B cell (primary cell): ENCODE data around the gene ZNF429. TPM values are rescaled to one million over a fixed set of nuclear protein-coding genes. Genes with fewer than 3 reads are reported as not detected.
A peak's percentile ranks its signal among the peaks of the same experiment; 100 is the strongest.

Experiments used
- ATAC-seq: fragments of 200-7000 bp; cut with Tn5 transposase; one replicate; pipeline ENCODE4 v1.10.0; 2021; ENCODE audit warnings: low read depth, mild to moderate bottlenecking, moderate number of reproducible peaks, moderate library complexity
- CTCF ChIA-PET: fragments of 350-600 bp; sonication (Branson Sonifier 250); formaldehyde crosslinking; loops from one replicate; lab custom pipeline; 2021; ENCODE audit warnings: antibody characterized with exemption, inconsistent platforms; lab: Charles Lee
- POLR2A ChIA-PET: fragments of 350-600 bp; sonication (Branson Sonifier 250); formaldehyde crosslinking; loops from one replicate; lab custom pipeline; 2021; ENCODE audit warnings: antibody characterized with exemption; lab: Charles Lee
- DNase-seq: peaks from one replicate; pipeline ENCODE4 v3.0.0; 2013
- H2AFZ ChIP-seq: 2 replicates; pipeline ENCODE4 v1.6.1; 2012; ENCODE audit warnings: mild to moderate bottlenecking, low read depth, low read length; ENCODE audit not compliant: insufficient read depth, poor library complexity, severe bottlenecking
- H3K27ac ChIP-seq, 2 donors: 1 replicate in 1 of 2; 2 replicates in 1 of 2; pipeline ENCODE4 v1.5.1; 2012 to 2013; ENCODE audit warnings: low read length in 2 of 2, mild to moderate bottlenecking in 2 of 2, moderate library complexity in 1 of 2
- H3K27me3 ChIP-seq, 4 experiments: fragments of 200-600 bp in 1 of 4; sonication (generic) in 1 of 4; replicated peaks in 1 of 4; 1 replicate in 2 of 4; 2 replicates in 2 of 4; pipeline versions ENCODE4 v1.6.1 to v1.7.0; 2013 to 2016; ENCODE audit warnings: low read length in 3 of 4, mild to moderate bottlenecking in 2 of 4, mixed read lengths in 1 of 4, moderate library complexity in 1 of 4; ENCODE audit not compliant: insufficient read depth in 4 of 4, control insufficient read depth in 3 of 4; ENCODE audit errors: control extremely low read depth in 1 of 4
- H3K36me3 ChIP-seq, 2 experiments: replicated peaks in 1 of 2; 1 replicate in 1 of 2; 2 replicates in 1 of 2; pipeline versions ENCODE4 v1.6.1 to v1.7.1; 2013; ENCODE audit warnings: low read length in 1 of 2; ENCODE audit not compliant: insufficient read depth in 2 of 2, control insufficient read depth in 1 of 2; ENCODE audit errors: control extremely low read depth in 1 of 2, extremely low read depth in 1 of 2
- H3K4me1 ChIP-seq, 2 donors: fragments of 200-600 bp in 1 of 2; sonication (generic) in 1 of 2; 1 replicate in 1 of 2; 2 replicates in 1 of 2; pipeline versions ENCODE4 v1.5.1 to v1.6.1; 2013 to 2017; ENCODE audit warnings: low read length in 2 of 2; ENCODE audit not compliant: control insufficient read depth in 2 of 2, insufficient read depth in 2 of 2
- H3K4me2 ChIP-seq: replicated peaks from 2 replicates; pipeline ENCODE3; 2012; ENCODE audit warnings: mild to moderate bottlenecking, low read depth, low read length; ENCODE audit not compliant: poor library complexity, severe bottlenecking
- H3K4me3 ChIP-seq, 5 experiments: fragments of 200-600 bp in 1 of 5; sonication (generic) in 1 of 5; 1 replicate in 3 of 5; 2 replicates in 2 of 5; pipeline versions ENCODE4 v1.5.1 to v1.7.0; 2011 to 2016; ENCODE audit warnings: low read length in 4 of 5, mild to moderate bottlenecking in 4 of 5, low read depth in 2 of 5, control low read depth in 1 of 5, moderate library complexity in 1 of 5; ENCODE audit not compliant: insufficient read depth in 1 of 5; ENCODE audit errors: control extremely low read depth in 1 of 5, extremely low read depth in 1 of 5
- H3K79me2 ChIP-seq: fragments of 200-600 bp; sonication (generic); one replicate; pipeline ENCODE4 v1.6.0; 2016; ENCODE audit warnings: low read length; ENCODE audit not compliant: control insufficient read depth, insufficient read depth
- H3K9ac ChIP-seq: fragments of 200-600 bp; sonication (generic); 2 replicates; pipeline ENCODE4 v1.6.1; 2017; ENCODE audit warnings: mild to moderate bottlenecking, low read length, moderate library complexity
- H3K9me3 ChIP-seq, 3 donors: one replicate each; pipeline versions ENCODE4 v1.6.1 to v1.7.1; 2013; ENCODE audit warnings: low read length in 2 of 3; ENCODE audit not compliant: control insufficient read depth in 2 of 3, insufficient read depth in 1 of 3; ENCODE audit errors: control extremely low read depth in 1 of 3
- H4K20me1 ChIP-seq: 2 replicates; pipeline ENCODE4 v1.6.0; 2012; ENCODE audit warnings: mild to moderate bottlenecking, low read length; ENCODE audit not compliant: insufficient read depth, control insufficient read depth, poor library complexity, severe bottlenecking
- H3K27ac Mint-ChIP-seq: one replicate; pipeline ENCODE4 v1.8.0; 2021; ENCODE audit warnings: mixed read lengths
- H3K27me3 Mint-ChIP-seq: one replicate; pipeline ENCODE4 v1.8.0; 2021; ENCODE audit warnings: mixed read lengths
- H3K4me1 Mint-ChIP-seq: one replicate; pipeline ENCODE4 v1.8.0; 2021; ENCODE audit warnings: mixed read lengths
- H3K4me3 Mint-ChIP-seq: one replicate; pipeline ENCODE4 v1.8.0; 2021; ENCODE audit warnings: mixed read lengths
- H3K9me3 Mint-ChIP-seq: one replicate; pipeline ENCODE4 v1.8.0; 2022; ENCODE audit warnings: mixed read lengths; ENCODE audit not compliant: insufficient read depth
- EZH2 ChIP-seq: IDR thresholded peaks from 2 replicates; pipeline ENCODE4 v1.6.1; 2012; ENCODE audit warnings: borderline replicate concordance, low read depth, mild to moderate bottlenecking, moderate library complexity, low read length; ENCODE audit not compliant: insufficient read depth, poor library complexity, severe bottlenecking
- WGBS: methylation state at CpG from one replicate; pipeline ENCODE4 v1.1.5; 2013; ENCODE audit warnings: missing lambda C conversion rate; ENCODE audit not compliant: insufficient coverage; 5-methylcytosine and 5-hydroxymethylcytosine counted together
- intact Hi-C: fragments of 100-400 bp; cut with micrococcal nuclease; formaldehyde crosslinking; loops from one replicate; pipeline ENCODE4 v1.10.0; 2022
- polyA plus RNA-seq: library from polyadenylated mRNA; depleted of rRNA; stranded (reverse); fragments of >200 nt; gene quantifications from 2 replicates; pipeline ENCODE4 v1.2.3, GENCODE V29; 2012
- total RNA-seq, 2 donors: library from RNA; stranded (reverse); fragments of 120-200 nt in 1 of 2; gene quantifications; 1 replicate in 1 of 2; 2 replicates in 1 of 2; pipeline versions ENCODE4 v1.2.3 to v1.2.4, GENCODE V29; 2013 to 2022
- TF ChIP-seq, protein P1 (sequence below): fragments of 200-600 bp; IDR thresholded peaks from one replicate; pipeline ENCODE4 v1.8.0; 2022; ENCODE audit warnings: antibody characterized with exemption, mild to moderate bottlenecking

ZNF429 gene
- total and polyA plus RNA-seq, 2 donors (not counting 1 experiment from before 2014, with no cell fraction given) = 15.8 to 23.2 TPM

DNA sequence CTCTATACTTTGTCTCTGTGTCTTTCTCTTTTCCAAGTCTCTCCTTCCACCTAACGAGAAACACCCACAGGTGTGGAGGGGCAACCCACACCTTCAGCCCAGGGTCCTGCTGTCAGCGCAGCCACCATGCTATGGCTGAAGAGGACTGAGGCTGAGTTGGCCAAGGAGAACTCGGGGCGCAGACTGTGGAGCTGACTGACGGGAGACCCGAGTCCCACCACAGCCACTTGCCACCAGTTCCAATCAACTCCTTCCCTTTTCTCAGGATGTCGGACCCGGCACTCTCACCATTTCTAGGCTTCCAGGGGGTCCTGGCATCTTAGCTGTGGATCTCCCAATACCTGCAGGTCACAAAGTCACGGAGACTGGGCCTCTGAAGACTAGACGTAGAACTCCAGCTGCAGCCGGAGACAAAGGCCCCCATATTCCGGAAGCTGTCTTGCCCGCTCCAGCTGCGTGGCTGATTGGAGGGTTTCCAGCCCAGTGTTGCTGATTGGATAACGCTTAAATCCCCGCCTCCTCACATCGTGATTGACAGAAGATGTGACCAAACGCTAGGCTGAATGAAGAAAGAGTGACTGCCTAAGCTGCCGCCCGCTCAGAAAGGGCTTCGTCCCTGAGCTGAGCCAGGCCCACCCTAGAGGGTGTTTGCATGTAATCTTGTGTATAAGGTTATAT, 63.6 kb downstream of the ZNF429 start:
- Histone ChIP-seq H3K9me3 (peaks cover 0 to 42% (median 8%) of the 10 kb centered on the region in 3 donors), H3K27me3 (no peaks in the 10 kb centered on the region), H3K79me2 (no peaks in the 10 kb centered on the region), H3K9ac (peak overlapping the region; percentile 86), H4K20me1 (no peaks in the 10 kb centered on the region), H3K36me3 (no peaks in the 10 kb centered on the region), H3K4me3 (peak overlapping the region in 4 of 5 experiments; percentile 43 to 83 (median 69)), H3K27ac (peak overlapping the region; percentile 28 to 82), H2AFZ (peak overlapping the region; percentile 72), H3K4me1 (peaks cover 0 to 3% of the 10 kb centered on the region in 2 donors), H3K4me2 (peak overlapping the region; percentile 60)
- peak overlapping the region; percentile 93 for H3K4me3 Mint-ChIP-seq
- peak overlapping the region; percentile 94 for H3K27ac Mint-ChIP-seq
- ChIA-PET POLR2A (interaction anchor here (0.6 to 1.6 kb wide), 5 partner anchors 64 to 1836 kb away, joined by 3 to 9 read pairs (median 3); partner anchors contain the start of genes ZNF14, ZNF429, ZNF431 and ZNF708), CTCF (interaction anchor here (0.5 to 0.8 kb wide), 2 partner anchors 63 to 1633 kb away, joined by 3 to 4 read pairs; partner anchors contain the start of gene ZNF429)
- WGBS = 48% methylated on average over 18 of the region's 21 CpGs
- intact Hi-C loops = loop anchor here (1.0 kb wide), 1 partner anchor 64 kb away; the partner anchor contains the start of gene ZNF429
- DNase-seq (peak; percentile 95), ATAC-seq (peak; percentile 96)
- peaks cover 10% of the 10 kb centered on the region for H3K9me3 Mint-ChIP-seq
- H3K4me1 Mint-ChIP-seq = peaks cover 24% of the 10 kb centered on the region
- TF ChIP-seq EZH2 = no peak
- TF ChIP-seq, protein P1, sequence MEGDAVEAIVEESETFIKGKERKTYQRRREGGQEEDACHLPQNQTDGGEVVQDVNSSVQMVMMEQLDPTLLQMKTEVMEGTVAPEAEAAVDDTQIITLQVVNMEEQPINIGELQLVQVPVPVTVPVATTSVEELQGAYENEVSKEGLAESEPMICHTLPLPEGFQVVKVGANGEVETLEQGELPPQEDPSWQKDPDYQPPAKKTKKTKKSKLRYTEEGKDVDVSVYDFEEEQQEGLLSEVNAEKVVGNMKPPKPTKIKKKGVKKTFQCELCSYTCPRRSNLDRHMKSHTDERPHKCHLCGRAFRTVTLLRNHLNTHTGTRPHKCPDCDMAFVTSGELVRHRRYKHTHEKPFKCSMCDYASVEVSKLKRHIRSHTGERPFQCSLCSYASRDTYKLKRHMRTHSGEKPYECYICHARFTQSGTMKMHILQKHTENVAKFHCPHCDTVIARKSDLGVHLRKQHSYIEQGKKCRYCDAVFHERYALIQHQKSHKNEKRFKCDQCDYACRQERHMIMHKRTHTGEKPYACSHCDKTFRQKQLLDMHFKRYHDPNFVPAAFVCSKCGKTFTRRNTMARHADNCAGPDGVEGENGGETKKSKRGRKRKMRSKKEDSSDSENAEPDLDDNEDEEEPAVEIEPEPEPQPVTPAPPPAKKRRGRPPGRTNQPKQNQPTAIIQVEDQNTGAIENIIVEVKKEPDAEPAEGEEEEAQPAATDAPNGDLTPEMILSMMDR = no peak
- no peaks in the 10 kb centered on the region for H3K27me3 Mint-ChIP-seq
